IMR-90 (cell line): ENCODE data around the gene SPTLC3. TPM values are rescaled to one million over a fixed set of nuclear protein-coding genes. Genes with fewer than 3 reads are reported as not detected.

Experiments
- ATAC-seq: fragments of 200-7000 bp; cut with Tn5 transposase; 2 replicates; pipeline ENCODE4 v1.9.1; 2020; ENCODE audit warnings: low read depth, mild to moderate bottlenecking, moderate library complexity
- BruUV-seq: library from RNA; stranded (reverse); fragments of 400-500 nt; replicated peaks from 2 replicates; lab custom pipeline; 2021; lab: Mats Ljungman, UMichigan
- CTCF ChIA-PET: fragments of 300-600 bp; formaldehyde crosslinking; extraction: SDS; loops from one replicate; lab custom pipeline; 2021; ENCODE audit warnings: antibody characterized with exemption; lab: Yijun Ruan, JAX
- POLR2A ChIA-PET: fragments of 300-600 bp; sonication (Branson Sonifier 250); formaldehyde crosslinking; loops from one replicate; lab custom pipeline; 2022; ENCODE audit warnings: antibody characterized with exemption; ENCODE audit not compliant: unreplicated experiment; lab: Charles Lee
- DNase-seq: peaks from one replicate; pipeline ENCODE4 v3.0.0; 2013
- H2AFZ ChIP-seq: replicated peaks from 2 replicates; pipeline ENCODE3; 2013; ENCODE audit warnings: low read length, mild to moderate bottlenecking; ENCODE audit not compliant: poor library complexity
- H2AK5ac ChIP-seq: 2 replicates; pipeline ENCODE4 v1.6.1; 2013; ENCODE audit warnings: low read depth, low read length, inconsistent platforms
- H2AK9ac ChIP-seq: replicated peaks from 2 replicates; pipeline ENCODE3; 2013; ENCODE audit warnings: mild to moderate bottlenecking, low read depth, low read length, moderate library complexity; ENCODE audit not compliant: poor library complexity
- H2BK120ac ChIP-seq: 2 replicates; pipeline ENCODE4 v1.6.1; 2013; ENCODE audit warnings: low read depth, low read length, inconsistent platforms
- H2BK15ac ChIP-seq: 3 replicates; pipeline ENCODE4 v1.6.1; 2013; ENCODE audit warnings: low read depth, low read length, inconsistent platforms
- H2BK20ac ChIP-seq: 2 replicates; pipeline ENCODE4 v1.6.1; 2013; ENCODE audit warnings: low read depth, mild to moderate bottlenecking, inconsistent platforms, low read length, moderate library complexity
- H2BK5ac ChIP-seq: 2 replicates; pipeline ENCODE4 v1.6.1; 2013; ENCODE audit warnings: mild to moderate bottlenecking, low read depth, low read length, inconsistent platforms; ENCODE audit not compliant: poor library complexity, severe bottlenecking
- H3K14ac ChIP-seq: replicated peaks from 2 replicates; pipeline ENCODE4 v1.6.1; 2013; ENCODE audit warnings: low read depth, low read length, inconsistent platforms
- H3K18ac ChIP-seq: 2 replicates; pipeline ENCODE4 v1.6.1; 2013; ENCODE audit warnings: low read depth, low read length, control low read depth
- H3K23ac ChIP-seq: 2 replicates; pipeline ENCODE4 v1.6.1; 2013; ENCODE audit warnings: low read depth, low read length, inconsistent platforms
- H3K27ac ChIP-seq: 2 replicates; pipeline ENCODE4 v1.5.1; 2013; ENCODE audit warnings: mild to moderate bottlenecking, control low read depth, low read length; ENCODE audit not compliant: insufficient read depth
- H3K27me3 ChIP-seq: 2 replicates; pipeline ENCODE4 v1.6.1; 2013; ENCODE audit warnings: low read length; ENCODE audit not compliant: control insufficient read depth, insufficient read depth
- H3K36me3 ChIP-seq: 2 replicates; pipeline ENCODE4 v1.6.1; 2013; ENCODE audit warnings: low read length, mixed read lengths; ENCODE audit not compliant: control insufficient read depth, insufficient read depth
- H3K4ac ChIP-seq: 2 replicates; pipeline ENCODE4 v1.6.1; 2013; ENCODE audit warnings: low read depth, low read length, inconsistent platforms
- H3K4me1 ChIP-seq: 2 replicates; pipeline ENCODE4 v1.6.1; 2013; ENCODE audit warnings: low read length, mixed read lengths; ENCODE audit not compliant: control insufficient read depth, insufficient read depth
- H3K4me2 ChIP-seq: 2 replicates; pipeline ENCODE4 v1.6.1; 2013; ENCODE audit warnings: low read depth, mild to moderate bottlenecking, control low read depth, low read length, moderate library complexity
- H3K4me3 ChIP-seq: 2 replicates; pipeline ENCODE4 v1.5.1; 2013; ENCODE audit warnings: low read depth, mild to moderate bottlenecking, control low read depth, low read length, moderate library complexity; ENCODE audit not compliant: insufficient read depth
- H3K56ac ChIP-seq: 2 replicates; pipeline ENCODE4 v1.6.1; 2013; ENCODE audit warnings: low read length, inconsistent platforms; ENCODE audit not compliant: insufficient read depth; ENCODE audit errors: extremely low read depth
- H3K79me1 ChIP-seq, 2 experiments: 2 replicates each; pipeline ENCODE4 v1.6.1; 2013; ENCODE audit warnings: low read length in 2 of 2, inconsistent platforms in 1 of 2, low read depth in 1 of 2
- H3K9ac ChIP-seq: 2 replicates; pipeline ENCODE4 v1.6.1; 2013; ENCODE audit warnings: low read depth, low read length, control low read depth
- H3K9me1 ChIP-seq: 2 replicates; pipeline ENCODE4 v1.6.1; 2013; ENCODE audit warnings: low read length, inconsistent platforms; ENCODE audit not compliant: insufficient read depth
- H3K9me3 ChIP-seq: 2 replicates; pipeline ENCODE4 v1.6.1; 2013; ENCODE audit warnings: low read length; ENCODE audit not compliant: control insufficient read depth, insufficient read depth
- H4K20me1 ChIP-seq: 2 replicates; pipeline ENCODE4 v1.6.1; 2013; ENCODE audit warnings: low read length, inconsistent platforms; ENCODE audit not compliant: insufficient read depth
- H4K5ac ChIP-seq: 2 replicates; pipeline ENCODE4 v1.6.1; 2013; ENCODE audit warnings: mild to moderate bottlenecking, low read depth, low read length, control low read depth
- H4K8ac ChIP-seq, 2 experiments: 2 replicates each; pipeline ENCODE4 v1.6.1; 2013; ENCODE audit warnings: low read depth in 2 of 2, low read length in 2 of 2, control low read depth in 1 of 2, inconsistent platforms in 1 of 2
- H4K91ac ChIP-seq: 2 replicates; pipeline ENCODE4 v1.6.1; 2013; ENCODE audit warnings: low read depth, low read length, inconsistent platforms; ENCODE audit not compliant: insufficient read depth
- BHLHE40 ChIP-seq: fragments of 150-350 bp; IDR thresholded peaks from 2 replicates; pipeline ENCODE4 v1.6.1; 2016; ENCODE audit warnings: mild to moderate bottlenecking, low read depth, low read length
- CEBPB ChIP-seq: IDR thresholded peaks from 2 replicates; pipeline ENCODE4 v1.6.1; 2012; ENCODE audit warnings: low read depth, low read length, improper control_type of control experiment
- CHD1 ChIP-seq: IDR thresholded peaks from 2 replicates; pipeline ENCODE4 v1.6.1; 2012; ENCODE audit warnings: low read depth, low read length, improper control_type of control experiment
- CTCF ChIP-seq: conservative IDR thresholded peaks from 2 replicates; pipeline ENCODE4 v1.5.1; 2012; ENCODE audit warnings: mild to moderate bottlenecking, low read depth, low read length, improper control_type of control experiment
- FOS ChIP-seq: fragments of 150-350 bp; IDR thresholded peaks from 2 replicates; pipeline ENCODE4 v1.6.1; 2016; ENCODE audit warnings: low read depth, low read length
- MAZ ChIP-seq: IDR thresholded peaks from 2 replicates; pipeline ENCODE4 v1.6.1; 2012; ENCODE audit warnings: low read depth, mild to moderate bottlenecking, low read length, improper control_type of control experiment, moderate library complexity, borderline replicate concordance
- MXI1 ChIP-seq: IDR thresholded peaks from 2 replicates; pipeline ENCODE4 v1.6.1; 2012; ENCODE audit warnings: low read depth, mild to moderate bottlenecking, low read length, moderate library complexity, borderline replicate concordance
- NFE2L2 ChIP-seq: fragments of 150-350 bp; IDR thresholded peaks from 2 replicates; pipeline ENCODE4 v1.6.1; 2016; ENCODE audit warnings: low read depth, mild to moderate bottlenecking, low read length
- POLR2A ChIP-seq: IDR thresholded peaks from 2 replicates; pipeline ENCODE4 v1.6.1; 2012; ENCODE audit warnings: mild to moderate bottlenecking, low read depth, low read length
- RCOR1 ChIP-seq: IDR thresholded peaks from 2 replicates; pipeline ENCODE4 v1.6.1; 2012; ENCODE audit warnings: mild to moderate bottlenecking, low read length, improper control_type of control experiment; ENCODE audit not compliant: insufficient replicate concordance
- SMC3 ChIP-seq: fragments of 150-350 bp; IDR thresholded peaks from 2 replicates; pipeline ENCODE4 v1.6.1; 2016; ENCODE audit warnings: low read depth, mild to moderate bottlenecking, antibody characterized with exemption, low read length, moderate library complexity
- WGBS, 2 experiments: methylation state at CpG; one replicate each; pipeline versions ENCODE4 v1.1.5 to v1.1.7; 2013; ENCODE audit warnings: missing lambda C conversion rate in 2 of 2; ENCODE audit not compliant: insufficient read length in 1 of 2; ENCODE audit errors: extremely low coverage in 2 of 2; 5-methylcytosine and 5-hydroxymethylcytosine counted together
- dilution Hi-C: fragments of 300-500 bp; cut with HindIII; formaldehyde crosslinking; loops from one replicate; pipeline ENCODE4 v1.14.3; 2018; ENCODE audit warnings: low sequenced_read_pairs; ENCODE audit not compliant: unreplicated experiment
- in situ Hi-C: fragments of 300-500 bp; cut with MboI; formaldehyde crosslinking; loops from 3 replicates; pipeline ENCODE4 v1.14.3; 2019; ENCODE audit warnings: low sequenced_read_pairs, inconsistent platforms, mixed read lengths
- intact Hi-C: fragments of 100-400 bp; cut with micrococcal nuclease; formaldehyde crosslinking; loops from 2 replicates; pipeline ENCODE4 v1.10.0; 2022
- polyA plus RNA-seq, 3 experiments: library from polyadenylated mRNA; depleted of rRNA; stranded (reverse); fragments of >200 nt; gene quantifications; 2 replicates each; pipeline ENCODE4 v1.2.3, GENCODE V29; 2012; ENCODE audit warnings: low replicate concordance in 1 of 3
- total RNA-seq: library from RNA; depleted of rRNA; stranded (reverse); fragments of >200 nt; gene quantifications from 2 replicates; pipeline ENCODE4 v1.2.3, GENCODE V29; 2012

The SPTLC3 gene
- total and polyA plus RNA-seq, 2 of the 4 experiments (the other 2 are of a cell fraction): 0.44 to 1.6 TPM

- no peak overlapping the region for H2AK5ac ChIP-seq
- ChIA-PET CTCF (no interaction called here), POLR2A (no interaction called here)
- no peak for DNase-seq
- H3K36me3 ChIP-seq: no peaks in the 10 kb centered on the region
- no peak overlapping the region for H3K4me2 ChIP-seq
- no peak overlapping the region for H3K18ac ChIP-seq
- no peak overlapping the region for H2BK120ac ChIP-seq
- intact Hi-C loops (no loop called here), dilution Hi-C loops (no loop called here), in situ Hi-C loops (no loop called here)
- no TSS peak for BruUV-seq
- no peak overlapping the region for H2BK20ac ChIP-seq
- no peak for TF ChIP-seq CHD1
- TF ChIP-seq MAZ: no peak
- TF ChIP-seq NFE2L2: no peak
- TF ChIP-seq SMC3: no peak
- no peak for TF ChIP-seq BHLHE40
- no peak for TF ChIP-seq MXI1
- no peak for TF ChIP-seq CEBPB
- TF ChIP-seq FOS: no peak
- no peak for TF ChIP-seq RCOR1
- TF ChIP-seq CTCF: no peak
- no peak for TF ChIP-seq POLR2A
- no peak overlapping the region for H2BK5ac ChIP-seq
- H3K9me1 ChIP-seq: 0 out of 2 replicates have a peak, but pooled peaks cover 4% of the 10 kb centered on the region
- H3K79me1 ChIP-seq: no peaks in the 10 kb centered on the region; a peak in 1 of 4 replicates
- H3K4me3 ChIP-seq: no peak overlapping the region
- H3K4ac ChIP-seq: no peak overlapping the region
- no peak overlapping the region for H2BK15ac ChIP-seq
- H2AFZ ChIP-seq: no peak overlapping the region
- no peak overlapping the region for H3K56ac ChIP-seq
- no peaks in the 10 kb centered on the region for H3K9me3 ChIP-seq
- H2AK9ac ChIP-seq: no peak overlapping the region
- no peak overlapping the region for H4K91ac ChIP-seq
- no peak overlapping the region for H3K14ac ChIP-seq
- no peak for ATAC-seq
- H3K23ac ChIP-seq: no peak overlapping the region
- H4K8ac ChIP-seq: no peak overlapping the region
- no peaks in the 10 kb centered on the region for H3K4me1 ChIP-seq
- H4K20me1 ChIP-seq: no peaks in the 10 kb centered on the region
- WGBS, 2 experiments: no CpG with 5 or more reads among the region's 1 CpG
- H3K27ac ChIP-seq: no peak overlapping the region
- H4K5ac ChIP-seq: no peak overlapping the region
- H3K9ac ChIP-seq: no peak overlapping the region
- no peaks in the 10 kb centered on the region; the same call in none of the 2 replicates for H3K27me3 ChIP-seq
Observed at GRCh38 chr20:13034936-13035335, 26.2 kb downstream of the SPTLC3 start.
